ENCODE measurements around the gene FNBP1L.
A peak's percentile ranks its signal among the peaks of the same experiment; 100 is the strongest.

The FNBP1L gene

DNA sequence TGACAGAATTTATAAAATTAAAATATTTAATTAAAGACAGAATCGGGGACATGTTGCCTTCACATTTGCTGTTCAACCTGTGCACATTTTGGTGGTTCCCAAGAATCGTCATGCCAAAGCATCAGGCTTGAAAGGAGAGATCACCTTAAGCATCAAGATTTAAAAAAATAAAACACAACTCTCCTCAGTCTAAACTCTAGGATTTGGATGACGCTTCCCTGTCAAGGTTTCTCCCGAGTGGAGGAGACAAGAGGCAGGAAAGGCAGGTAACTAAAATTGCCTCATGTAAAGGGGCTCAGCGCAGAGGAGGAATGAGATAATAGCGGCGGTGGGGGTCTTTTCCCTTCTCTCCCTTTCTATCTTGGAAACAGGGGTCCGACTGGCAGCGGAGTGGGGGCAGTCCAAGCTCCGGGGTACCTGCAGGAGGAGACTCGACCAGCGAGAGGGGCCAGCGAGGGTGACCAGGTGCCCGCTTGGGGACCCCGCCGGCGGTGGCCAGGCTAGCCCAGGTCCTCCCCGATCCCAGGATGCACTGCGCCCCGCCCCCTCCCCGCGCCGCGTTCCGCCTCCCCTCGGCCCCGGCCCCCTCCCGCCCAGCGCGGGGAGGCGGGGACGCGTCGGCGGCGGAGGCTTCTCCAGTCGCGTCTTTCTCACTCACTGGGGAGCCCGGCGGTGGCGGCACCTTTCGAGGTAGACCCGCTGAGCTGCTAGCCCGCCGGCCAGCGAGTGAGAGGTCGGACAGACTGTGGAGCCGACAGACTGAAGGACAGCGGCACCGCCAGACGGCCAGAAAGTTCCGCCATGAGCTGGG is at the start of gene FNBP1L:
Gene FNBP1L, plus strand, starts transcription at position 638 of the 811 bp plus-strand sequence. Its CDS starts 164 bp downstream, at position 802.
- DNase-seq: peak; percentile 98

DNA sequence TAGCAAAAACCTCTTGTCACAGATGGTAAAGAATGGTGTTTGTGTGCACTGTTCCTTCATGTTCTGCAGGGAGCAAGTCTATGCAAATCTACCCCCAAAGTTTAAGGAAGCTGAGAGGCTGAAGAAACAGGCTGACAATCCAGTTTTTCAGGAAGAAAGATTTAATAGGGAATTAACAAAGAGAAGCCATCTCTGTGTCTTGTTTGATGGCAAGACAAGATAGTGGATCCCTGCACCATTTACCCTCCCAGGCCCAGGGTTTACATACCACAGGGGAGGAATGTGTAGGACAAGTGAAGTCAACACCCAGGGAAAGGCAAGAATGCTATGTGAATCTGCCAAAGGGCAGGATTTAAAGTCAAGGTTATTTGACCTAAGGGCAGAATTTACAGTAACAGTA is 48.1 kb upstream of the FNBP1L start:
- DNase-seq: no peak

DNA sequence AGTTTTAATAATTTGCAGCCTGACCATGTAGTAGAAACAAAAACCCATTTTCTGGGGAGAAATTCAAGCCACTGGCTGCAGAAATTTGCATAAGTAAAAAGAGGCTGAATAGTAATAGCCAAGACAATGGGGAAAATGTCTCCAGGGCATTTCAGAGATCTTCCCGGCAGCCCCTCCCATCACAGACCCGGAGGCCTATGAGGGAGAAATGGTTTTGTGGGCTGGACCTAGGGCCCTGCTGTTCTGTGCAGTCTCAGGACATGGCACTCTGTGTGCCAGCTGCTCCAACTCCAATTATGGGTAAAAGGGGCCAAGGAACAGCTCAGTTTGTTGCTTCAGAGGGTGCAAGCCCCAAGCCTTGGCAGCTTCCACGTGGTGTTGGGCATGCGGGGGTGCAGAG is 39.7 kb upstream of the FNBP1L start:
- no peak for DNase-seq

DNA sequence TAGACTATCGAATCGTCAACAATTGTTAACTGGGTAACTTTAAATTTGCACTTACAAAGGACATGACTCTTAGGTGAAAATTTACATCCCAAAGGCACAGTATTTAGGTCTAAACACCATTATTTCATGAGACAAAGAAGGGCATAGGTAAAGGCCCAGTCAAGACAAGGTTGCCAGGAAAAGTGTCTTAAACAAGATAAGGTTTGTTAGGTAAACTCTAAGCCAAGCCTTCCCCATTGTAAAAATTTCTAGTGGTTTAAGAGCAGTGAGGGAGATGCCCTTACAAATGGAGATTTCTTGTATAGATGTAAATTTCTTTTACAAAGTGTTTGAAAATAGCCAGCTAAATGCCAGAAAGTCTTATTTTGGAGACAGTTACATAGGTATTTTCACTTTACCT is 36.9 kb upstream of the FNBP1L start:
- DNase-seq: no peak

DNA sequence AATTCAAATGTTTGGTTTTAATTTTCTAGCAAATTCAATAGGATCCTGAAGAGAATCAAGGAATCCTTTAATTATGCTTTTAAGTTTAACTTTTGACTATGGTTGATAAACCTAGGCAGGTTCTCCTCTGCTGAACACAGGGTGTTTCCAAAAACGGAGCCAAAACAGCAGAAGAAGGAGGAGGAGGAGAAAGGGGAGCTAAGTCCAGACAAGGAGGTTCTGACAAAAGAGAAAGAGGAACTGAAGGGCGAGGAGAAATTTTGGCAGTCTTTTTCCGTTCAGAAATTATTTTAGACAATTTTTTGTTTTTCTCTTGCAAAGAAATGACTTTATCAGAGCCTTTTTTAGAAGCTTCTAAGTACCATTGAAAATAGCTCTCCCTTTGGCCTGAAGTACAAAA is 33.2 kb upstream of the FNBP1L start:
- DNase-seq: no peak

DNA sequence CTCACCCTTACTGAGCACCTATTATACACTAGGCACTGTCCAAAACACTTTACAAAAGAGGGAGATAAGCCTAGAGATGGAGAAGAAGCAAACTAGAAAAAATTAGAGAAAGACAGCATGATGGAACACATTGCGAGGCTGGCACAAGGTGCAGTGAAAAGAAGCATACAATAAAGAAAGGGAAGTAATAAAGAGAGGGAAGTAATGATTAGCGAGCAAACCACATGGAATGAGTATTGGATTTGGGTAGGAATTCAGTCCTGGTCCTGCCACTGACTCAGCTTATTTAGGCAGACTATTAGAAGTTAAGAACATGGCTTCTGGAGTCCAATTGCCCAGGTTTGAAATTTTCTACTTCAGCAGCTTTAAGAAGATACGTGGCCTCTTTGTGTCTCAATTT is 32.6 kb upstream of the FNBP1L start:
- DNase-seq: no peak

DNA sequence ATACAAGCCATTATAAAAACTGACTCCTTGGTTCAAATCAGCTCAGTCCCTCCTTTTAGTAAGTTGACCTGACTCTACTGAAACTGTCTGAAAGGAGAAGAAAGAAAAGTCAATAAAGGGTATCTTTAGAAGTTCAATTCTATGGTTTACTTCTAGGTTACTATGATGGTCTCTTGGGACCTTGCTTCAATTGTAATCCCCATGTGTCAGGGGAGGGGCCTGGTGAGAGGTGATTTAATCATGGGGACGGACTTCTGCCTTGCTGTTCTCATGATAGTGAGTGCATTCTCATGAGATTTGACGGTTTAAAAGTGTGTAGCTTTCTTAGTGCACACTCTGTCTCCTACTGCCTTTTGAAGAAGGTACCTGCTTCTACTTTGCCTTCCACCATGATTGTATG is 31.7 kb upstream of the FNBP1L start:
- no peak for DNase-seq

DNA sequence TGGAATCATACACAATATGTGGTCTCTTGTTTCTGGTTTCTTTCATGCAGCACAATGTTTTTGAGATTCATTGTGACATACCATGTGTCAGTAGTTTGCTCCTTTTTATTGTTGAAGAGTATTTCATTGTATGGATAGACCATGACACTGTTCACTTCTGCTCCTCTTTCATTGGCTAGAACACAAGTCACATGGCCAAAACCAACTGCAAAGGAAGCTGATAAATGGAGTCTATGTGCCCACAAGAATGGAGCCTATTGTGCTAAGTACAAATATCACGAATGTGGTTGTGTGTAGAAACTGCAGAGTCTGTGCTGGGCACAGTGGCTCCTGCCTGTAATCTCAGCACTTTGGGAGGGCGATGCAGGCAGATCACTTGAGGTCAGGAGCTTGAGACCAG is 28.6 kb upstream of the FNBP1L start:
- DNase-seq: no peak

DNA sequence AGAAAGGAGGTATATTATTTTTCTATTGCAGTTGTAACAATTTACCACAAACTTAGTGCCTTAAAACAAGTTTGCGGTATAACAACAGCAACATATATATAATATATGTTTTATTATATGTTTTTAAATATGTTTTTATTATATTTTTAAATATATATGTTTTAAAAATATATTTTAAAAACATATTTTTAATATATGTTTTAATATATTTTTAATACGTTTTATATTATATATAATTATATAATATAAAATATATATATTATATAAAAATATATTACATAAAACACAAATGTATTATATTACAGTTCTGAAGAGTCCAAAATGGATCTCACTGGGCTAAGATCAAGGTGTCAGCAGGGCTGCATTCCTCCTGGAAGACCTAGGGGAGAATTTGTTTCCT is 27.5 kb upstream of the FNBP1L start:
- DNase-seq: no peak

DNA sequence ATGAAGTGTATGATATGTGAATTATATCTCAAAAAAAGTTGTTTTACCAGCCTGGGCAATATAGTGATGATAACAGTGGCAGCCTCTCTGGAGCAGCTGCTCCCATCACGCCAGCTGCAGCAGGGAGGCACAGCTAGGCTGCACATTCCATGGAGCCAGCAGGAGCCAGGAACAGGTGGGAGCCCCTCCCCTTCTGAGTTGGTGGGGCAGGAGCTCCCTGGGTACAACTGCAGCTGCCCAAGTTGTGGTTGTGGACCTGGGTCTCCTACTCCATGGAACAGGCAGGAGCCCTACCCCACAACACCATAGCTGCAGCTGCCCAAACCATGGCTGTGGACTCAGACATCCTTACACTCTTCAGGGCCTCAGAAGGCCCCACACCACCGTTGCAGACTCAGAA is 21.7 kb upstream of the FNBP1L start:
- DNase-seq: no peak

DNA sequence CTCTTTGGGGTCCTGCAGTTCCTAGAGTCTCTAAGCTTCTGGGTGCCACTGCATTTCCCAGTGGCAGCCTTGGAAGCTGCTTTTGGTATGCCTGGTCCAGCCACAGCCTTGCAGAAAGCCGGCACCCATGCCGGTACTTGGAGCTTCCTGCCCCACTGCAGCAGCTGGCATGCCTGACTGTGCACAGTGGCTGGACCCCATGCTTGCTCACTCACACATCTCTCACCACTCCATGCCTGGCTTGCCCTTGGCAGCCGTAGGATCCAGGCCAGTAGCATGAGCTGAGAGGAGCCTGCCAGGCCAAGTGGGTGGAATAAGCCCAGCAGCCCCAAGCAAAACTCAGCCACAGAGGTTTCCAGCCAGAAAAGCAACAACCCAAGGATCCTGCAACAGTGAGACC is 20.3 kb upstream of the FNBP1L start:
- DNase-seq: no peak

DNA sequence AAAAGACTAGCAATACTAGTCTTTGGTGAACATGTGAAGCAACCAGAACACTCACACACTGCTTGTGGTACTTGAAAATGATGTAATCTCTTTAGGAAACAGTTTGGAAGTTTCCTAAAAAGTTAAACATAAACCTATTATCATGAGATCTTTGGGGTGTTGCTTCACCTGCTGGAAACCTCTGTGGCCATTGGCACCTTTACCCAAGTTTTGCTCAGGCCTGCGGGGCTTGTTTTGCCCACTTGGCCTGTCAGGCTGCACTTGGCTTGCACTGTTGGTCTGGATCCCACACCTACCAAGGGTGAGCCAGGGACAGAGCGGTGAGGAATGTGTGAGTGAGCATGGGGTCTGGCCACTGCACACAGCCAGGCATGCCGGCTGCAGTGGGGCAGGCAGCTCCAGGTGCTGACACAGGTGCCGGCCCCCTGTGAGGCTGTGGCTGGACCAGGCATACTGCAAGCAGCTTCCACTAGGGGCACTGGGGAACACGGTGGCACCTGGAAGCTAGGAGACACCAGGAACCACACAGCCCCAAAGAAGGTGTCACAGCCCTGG is 14.4 kb upstream of the FNBP1L start:
- DNase-seq: peak; percentile 44

DNA sequence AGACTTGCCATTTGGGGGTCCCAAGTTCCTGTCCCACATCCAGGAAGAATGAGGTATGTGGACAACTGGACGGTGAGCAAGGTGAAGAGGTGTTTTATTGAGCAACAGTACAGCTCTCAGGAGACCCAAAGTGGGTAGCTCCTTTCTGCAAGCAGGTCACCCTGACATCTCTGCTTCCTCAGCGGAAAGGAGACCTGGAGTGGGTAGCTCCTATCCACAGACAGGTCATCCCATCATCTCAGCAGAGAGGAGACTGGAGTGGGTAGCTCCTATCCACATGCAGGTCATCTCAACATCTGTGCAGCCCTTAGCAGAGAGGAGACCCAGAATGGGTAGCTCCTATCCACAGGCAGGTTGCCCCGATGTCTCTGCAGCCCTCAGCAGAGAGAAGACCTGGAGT is 13.8 kb upstream of the FNBP1L start:
- no peak for DNase-seq

DNA sequence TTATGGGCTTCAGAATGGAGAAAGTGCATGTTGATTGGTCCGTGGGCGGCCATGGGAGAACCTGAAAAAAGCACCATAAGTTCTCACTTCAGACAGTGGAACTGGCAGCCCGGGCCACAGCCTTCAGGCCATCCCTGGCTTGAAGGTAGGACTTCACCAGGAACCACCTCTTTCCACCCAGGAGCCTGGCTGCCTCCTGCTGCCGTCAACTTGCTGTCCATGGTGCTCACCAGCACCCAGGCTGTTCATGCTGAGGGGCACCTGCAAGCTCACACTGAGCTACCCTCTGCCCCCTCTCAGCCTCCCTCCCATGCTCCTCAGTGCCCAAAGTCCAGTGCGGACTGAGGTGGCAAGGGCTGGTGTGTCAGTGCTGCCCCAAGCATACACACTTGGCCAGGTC is 12.9 kb upstream of the FNBP1L start:
- no peak for DNase-seq

DNA sequence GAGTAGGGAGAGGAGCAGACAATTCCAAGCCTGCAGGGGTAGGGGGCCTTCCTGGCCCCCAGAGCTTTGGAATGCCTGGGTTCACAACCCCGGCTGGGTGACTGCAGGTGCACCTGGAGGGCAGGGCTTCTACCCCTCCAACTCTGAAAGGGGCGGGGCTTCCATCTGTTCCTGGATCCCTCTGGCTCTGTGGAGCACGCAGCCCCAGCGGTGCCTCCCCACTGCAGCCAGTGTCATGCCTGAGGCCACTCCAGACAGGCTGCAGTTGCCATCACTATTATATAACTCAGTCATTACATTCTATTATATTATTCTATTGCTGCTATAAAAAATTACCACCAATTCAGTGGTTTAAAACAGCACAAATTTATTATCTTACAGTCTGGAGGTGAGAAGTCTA is 12.5 kb upstream of the FNBP1L start:
- DNase-seq: no peak

DNA sequence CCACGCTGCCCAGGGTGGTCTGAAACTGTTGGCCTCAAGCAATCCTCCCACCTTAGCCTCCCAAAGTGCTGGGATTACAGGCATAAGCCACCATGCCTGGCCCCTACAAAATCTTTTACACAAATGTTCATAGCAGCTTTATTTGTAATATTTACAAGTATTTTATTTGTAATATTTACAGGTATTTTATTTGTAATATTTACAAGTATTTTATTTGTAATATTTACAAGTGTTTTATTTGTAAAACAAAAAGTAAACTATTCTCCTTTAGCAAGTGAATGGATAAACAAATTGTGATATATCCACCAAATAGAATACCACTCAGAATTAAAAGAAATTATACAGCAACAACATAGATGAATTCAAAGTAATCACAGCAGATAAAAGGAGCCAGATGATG is 11.4 kb upstream of the FNBP1L start:
- no peak for DNase-seq

DNA sequence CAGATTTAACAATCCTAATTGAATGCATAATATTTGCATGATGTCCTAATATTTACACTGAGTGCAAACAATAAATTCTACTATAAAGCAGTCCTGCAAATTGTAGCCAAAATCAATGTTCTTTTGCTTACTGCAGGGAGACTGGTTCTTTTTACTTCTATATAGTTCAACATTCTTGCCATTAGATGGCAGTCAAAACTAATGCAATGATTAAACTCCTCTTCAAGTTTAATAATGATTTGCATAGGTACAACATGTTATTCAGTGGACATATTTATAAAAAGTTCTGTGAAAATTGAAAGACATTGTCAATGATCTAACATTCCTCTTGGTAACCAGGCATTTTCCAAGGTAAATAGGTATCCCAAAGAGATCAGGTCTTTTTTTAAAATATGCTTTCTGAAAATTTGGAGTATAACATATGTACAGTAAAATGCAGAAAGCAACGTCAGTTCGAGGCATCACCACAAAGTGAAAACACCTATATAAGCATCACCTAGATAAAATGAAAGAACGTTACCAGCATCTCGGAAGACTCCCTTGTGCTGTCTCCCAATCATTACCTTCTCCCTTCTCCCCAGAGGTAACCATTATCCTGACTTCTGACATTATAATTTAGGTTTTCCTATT is 9.8 kb upstream of the FNBP1L start:
- peak; percentile 83 for DNase-seq

DNA sequence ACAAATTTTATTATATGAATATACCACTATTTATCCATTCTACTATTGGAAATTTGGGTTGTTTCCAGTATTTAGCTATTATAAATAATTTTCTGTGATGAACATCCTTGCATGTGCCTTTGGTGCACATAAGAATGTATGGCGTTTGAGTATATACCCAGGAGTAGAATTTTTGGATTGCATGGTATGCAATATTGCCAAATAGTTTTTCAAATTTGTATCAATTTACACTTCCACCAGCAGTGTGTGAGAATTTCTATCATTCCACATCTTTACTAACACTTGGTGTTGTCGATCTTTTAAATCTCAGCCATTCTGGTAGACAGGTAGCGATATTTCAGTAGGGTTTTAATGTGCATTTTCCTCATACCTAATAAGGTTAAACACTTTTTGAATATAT is 9.2 kb upstream of the FNBP1L start:
- DNase-seq: no peak

DNA sequence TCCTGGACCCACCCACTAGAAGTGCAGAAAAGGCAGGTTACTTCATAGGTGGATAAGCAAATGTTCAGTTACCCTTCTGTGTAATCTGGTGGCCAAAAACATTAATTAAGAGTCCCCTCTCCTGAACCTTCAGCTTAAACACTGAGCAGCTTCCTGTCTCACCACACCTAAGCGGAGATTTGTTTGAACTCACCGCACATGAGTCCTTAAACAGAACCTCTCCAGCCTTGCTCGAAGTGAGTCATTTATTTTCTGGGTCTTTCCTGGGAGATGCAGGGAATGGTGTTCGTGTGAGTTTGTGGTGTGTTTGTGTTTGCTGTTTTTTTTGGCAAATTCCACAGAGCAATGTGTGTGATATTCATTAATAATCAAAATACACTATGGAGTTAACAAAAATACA is 7.6 kb upstream of the FNBP1L start:
- peak; percentile 75 for DNase-seq

DNA sequence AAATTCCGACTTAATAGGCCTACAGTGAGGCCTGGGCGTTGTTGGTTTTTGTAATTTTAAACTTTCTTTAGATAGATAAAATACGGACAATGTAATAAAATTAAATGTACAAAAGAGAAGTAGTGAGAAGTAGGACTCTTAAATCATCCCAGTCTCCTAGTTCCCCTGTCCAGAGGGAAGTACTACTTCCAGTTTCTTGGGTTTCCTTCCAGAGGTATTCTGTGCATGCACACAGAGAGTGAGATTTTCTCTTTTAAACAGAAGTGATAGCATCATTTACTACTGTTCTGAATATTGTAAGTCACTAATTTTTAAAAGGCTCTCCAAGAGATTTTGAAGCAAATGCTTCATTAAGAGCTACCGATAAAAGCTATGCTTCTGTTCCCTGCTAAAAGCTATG is 7.2 kb upstream of the FNBP1L start:
- DNase-seq: no peak

DNA sequence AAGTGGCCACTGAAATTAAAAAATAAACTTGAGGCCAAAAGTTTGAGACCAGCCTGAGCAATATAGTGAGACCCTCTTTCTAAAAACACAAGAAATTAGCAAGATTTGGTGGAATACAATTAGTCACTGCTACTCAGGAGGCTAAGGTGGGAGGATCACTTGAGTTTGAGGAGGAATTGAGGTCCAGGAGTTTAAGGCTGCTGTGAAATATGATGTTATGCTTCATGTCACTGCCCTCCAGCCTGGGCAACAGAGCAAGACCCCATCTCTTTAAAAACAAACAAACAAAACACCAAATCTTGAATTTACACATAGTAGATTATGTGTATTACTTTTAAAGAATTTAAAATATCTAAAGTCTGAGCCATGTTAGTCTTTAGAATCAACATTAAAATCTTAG is 6.3 kb upstream of the FNBP1L start:
- DNase-seq: no peak

DNA sequence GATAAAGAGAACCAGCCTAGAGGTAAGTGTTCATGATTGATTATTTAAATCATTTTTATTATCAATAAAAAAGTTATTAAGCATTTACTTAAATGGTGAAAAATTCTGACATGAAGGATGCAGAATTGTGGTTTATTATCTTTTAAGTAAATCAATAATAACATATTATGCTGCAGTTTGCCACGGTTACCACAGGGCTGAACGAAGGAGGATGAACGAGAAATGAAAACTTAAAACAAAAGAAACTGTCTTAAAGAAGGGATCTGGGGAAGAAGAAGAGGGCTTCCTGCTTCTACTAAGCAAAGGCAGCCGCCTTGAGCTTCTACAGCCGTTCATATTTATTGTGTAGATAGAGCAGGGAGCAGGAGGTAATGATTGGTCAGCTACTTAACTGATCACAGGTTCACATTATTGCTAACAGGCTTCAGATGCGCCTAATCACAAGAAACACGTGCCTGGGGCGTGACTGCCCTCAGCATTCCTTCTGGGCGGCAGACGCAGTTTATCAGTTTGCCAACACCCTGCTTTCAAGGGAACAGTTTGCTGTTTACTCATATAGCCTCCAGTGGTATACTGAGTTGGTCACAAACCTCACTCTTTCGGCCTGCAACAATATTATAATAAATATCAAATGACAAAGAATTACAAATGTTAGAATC is 5.8 kb upstream of the FNBP1L start:
- DNase-seq: no peak

DNA sequence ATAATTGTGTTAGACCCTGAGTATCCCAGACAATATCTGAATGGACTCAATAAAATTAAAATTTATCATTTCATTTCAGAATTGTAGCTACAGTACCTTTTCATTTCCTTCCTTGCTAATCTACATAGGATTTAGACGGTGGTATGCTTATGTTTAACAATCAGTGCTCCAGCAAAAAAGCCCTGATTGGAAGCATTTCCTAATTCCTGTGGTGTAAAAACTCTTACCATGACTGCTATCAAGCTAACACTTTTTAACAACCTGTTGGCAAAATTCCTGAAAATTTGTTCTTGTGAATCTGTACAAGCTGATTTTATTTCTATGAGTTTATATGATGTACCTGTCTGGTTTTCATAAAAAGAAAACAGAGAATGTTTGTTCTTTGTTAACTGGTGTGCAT is 5.2 kb upstream of the FNBP1L start:
- no peak for DNase-seq

DNA sequence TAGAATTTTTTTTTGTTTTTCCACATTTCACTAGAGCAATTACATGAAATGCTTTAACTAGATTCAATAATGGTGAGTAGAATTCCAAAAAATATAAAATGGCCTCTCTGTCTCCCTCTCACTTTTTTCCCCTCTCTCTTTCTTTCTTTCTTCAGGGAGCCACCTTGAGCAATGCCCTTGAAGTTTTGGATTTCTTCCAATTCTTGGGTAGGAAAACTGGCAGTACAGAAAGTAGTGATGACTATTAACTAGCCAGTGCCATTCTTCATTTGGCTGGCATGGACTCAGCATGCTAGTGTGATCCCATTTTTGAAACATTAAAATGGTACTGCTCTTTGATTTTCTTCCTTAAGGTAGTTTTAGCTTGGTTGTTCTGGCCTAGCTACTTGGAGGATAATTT is 4.5 kb upstream of the FNBP1L start:
- no peak for DNase-seq

Data from DMS53 (cell line).